KOPT-K1 (cell line): ENCODE results near the gene ROR1.

Experiments
- H3K27ac ChIP-seq: fragments of 200-600 bp; sonication (generic); 2 replicates; pipeline ENCODE4 v1.5.1; 2016; ENCODE audit warnings: antibody characterized with exemption, mild to moderate bottlenecking, low read depth, low read length; ENCODE audit not compliant: poor library complexity, severe bottlenecking
- H3K36me3 ChIP-seq: fragments of 200-600 bp; sonication (generic); 2 replicates; pipeline ENCODE4 v1.5.1; 2017; ENCODE audit warnings: antibody characterized with exemption, mild to moderate bottlenecking, low read length, moderate library complexity; ENCODE audit not compliant: insufficient read depth
- H3K9me3 ChIP-seq: fragments of 200-600 bp; sonication (generic); 2 replicates; pipeline ENCODE4 v1.5.1; 2017; ENCODE audit warnings: antibody characterized with exemption, low read length, mild to moderate bottlenecking; ENCODE audit not compliant: insufficient read depth, poor library complexity, severe bottlenecking

The ROR1 gene

DNA sequence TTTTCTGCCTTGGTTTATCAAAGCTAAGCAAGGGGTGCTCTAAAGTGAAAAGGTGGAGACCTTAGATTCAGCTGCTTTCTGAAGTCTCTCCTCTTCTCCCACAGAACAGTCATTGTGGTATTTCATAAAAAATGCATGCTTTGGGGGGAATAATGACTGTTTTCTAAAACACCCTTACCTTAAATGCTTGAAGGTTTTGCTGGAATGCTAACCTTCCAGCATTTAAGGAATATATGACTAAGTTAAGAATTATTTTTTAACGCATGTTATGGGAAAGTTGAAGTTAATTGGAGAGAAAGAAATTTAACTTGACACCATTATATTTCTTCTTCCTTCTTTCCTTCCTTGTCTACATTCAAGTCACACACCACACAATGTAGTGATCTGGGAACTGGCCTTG is 162.5 kb downstream of the ROR1 start:
- Histone ChIP-seq H3K27ac (no peak overlapping the region), H3K9me3 (no peaks in the 10 kb centered on the region), H3K36me3 (no peaks in the 10 kb centered on the region)

DNA sequence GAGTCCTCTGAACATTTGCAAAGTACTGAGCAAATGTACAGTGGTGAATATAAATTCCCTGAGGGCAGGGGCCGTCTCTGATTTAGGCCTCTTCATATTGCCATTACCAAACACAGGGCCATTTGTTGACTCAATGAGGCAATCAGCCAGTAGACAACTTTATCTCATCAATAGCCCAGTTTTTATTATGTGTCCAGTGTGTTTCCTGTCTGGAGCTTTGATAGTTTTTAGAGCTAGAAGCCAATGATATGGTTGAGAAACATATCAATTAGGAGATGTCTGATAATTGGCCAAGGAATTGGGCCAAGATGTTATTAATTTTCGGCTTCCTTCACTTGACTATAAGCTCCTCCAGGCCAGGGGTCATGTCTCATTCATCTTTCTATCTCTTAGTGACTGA is 163.0 kb downstream of the ROR1 start:
- Histone ChIP-seq H3K36me3 (no peaks in the 10 kb centered on the region), H3K27ac (no peak overlapping the region), H3K9me3 (no peaks in the 10 kb centered on the region)

DNA sequence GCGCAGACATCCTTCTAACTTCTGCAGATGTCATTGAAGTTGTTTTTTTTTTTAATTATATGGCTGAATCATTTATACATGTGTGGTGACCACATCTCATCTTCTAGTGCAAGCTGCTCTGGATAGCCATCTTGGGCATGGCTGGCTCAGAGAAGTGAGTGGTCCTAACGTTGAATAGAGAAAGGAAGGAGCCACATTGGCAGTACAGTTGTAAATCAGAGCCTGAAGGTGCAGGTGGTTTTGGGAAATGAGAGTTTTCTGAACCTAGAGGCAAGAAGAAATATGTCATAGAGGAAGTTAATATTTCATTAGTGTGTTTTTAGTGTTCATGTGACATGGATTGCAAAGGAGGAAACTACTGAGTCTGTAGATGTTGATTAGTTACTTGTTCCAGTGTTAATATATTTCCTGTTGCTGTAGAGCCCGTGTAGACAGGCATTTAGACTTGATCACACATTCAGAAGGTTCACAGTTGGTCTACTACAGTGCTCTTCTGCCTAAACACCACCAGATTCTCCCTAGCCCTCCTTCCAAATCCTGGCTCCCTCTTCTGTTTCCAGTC is 163.7 kb downstream of the ROR1 start:
- H3K9me3 ChIP-seq: no peaks in the 10 kb centered on the region
- H3K27ac ChIP-seq: no peak overlapping the region
- H3K36me3 ChIP-seq: no peaks in the 10 kb centered on the region

DNA sequence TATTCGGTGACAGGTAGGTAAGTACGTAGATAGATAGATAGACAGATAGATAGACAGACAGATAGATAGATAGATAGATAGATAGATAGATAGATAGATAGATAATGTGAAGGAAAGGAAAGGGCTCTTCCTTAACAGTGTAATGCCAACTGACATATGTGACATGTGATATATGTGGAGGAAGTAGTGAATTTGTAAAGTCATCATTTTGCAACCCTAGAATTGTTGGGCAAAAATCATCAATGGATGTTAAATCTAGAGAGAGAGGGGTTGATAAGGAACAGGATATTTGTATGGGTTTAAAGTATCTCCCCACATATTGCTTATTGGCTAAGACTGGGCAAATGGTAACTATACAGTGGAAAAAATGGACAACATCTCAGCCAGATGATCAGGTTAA is 166.6 kb downstream of the ROR1 start:
- Histone ChIP-seq H3K27ac (no peak overlapping the region), H3K36me3 (no peaks in the 10 kb centered on the region), H3K9me3 (no peaks in the 10 kb centered on the region)

DNA sequence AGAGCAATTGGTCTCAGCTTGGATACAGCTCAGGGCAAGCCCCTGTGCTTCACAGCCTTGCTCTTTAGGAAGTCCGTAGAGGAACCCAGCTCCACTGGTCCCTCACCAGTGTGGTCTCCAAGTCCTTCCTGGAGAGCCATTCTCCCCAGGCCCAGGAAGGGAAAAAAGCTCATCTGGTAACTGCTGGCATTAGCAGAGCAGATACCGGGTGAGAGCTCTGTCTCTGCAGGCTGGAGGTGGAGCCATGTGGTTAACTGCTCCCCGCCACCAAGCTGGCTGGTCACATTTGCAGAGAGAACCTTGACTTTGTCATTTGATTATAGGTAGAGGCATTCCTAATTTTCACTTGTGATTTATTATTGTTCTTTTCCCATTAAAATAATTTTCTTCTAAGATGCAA is 169.6 kb downstream of the ROR1 start:
- Histone ChIP-seq H3K9me3 (no peaks in the 10 kb centered on the region), H3K27ac (no peak overlapping the region), H3K36me3 (no peaks in the 10 kb centered on the region)

DNA sequence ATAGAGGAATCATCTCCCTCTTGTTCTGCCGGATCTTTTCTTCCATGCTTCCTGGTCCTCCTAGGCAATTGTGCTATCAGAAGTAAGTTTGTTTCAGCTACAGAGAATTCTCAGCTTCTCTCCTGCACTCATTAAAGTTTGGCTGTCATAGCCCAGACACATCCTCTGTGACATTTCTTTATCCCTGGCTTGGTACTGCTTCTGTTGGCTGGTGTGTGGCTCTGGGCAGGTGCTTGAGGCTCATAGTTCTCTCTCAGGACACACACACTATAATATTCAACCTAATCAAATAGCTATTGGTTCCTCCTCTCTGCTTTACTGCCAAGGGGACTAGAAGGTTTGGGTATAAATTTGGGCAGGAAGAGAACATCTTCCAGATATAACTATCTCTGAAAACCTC is 172.1 kb downstream of the ROR1 start:
- Histone ChIP-seq H3K27ac (no peak overlapping the region), H3K9me3 (no peaks in the 10 kb centered on the region), H3K36me3 (no peaks in the 10 kb centered on the region)

DNA sequence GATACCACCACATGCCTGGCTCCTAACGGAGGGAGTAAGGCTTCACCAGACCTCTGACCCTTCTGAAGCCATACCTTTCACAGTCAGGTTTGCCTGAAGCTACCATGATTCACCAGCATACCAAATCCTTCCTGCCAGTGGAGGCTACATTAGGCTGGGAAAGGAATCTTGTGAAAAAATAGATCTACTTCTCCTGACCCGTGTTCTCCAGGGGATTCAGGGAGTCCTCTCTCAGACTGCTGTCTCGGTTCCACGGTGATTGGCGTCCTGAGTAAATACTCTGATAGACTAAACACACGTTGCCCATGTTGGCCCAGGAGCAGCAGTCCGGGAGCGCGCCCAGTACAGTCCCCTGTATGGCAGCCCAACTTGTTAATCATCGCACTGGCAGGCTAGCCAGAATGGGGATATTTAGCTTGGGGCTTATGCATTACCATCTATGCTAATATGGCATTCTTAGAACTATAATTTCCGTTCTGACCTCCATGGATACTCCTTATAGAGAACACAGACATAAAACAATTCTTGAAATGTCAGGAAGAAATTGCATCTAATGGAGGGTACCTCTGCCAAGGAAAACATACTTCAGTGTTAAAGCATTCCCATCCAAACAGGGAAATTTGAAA is 173.2 kb downstream of the ROR1 start:
- H3K27ac ChIP-seq: no peak overlapping the region
- H3K36me3 ChIP-seq: no peaks in the 10 kb centered on the region
- no peaks in the 10 kb centered on the region for H3K9me3 ChIP-seq

DNA sequence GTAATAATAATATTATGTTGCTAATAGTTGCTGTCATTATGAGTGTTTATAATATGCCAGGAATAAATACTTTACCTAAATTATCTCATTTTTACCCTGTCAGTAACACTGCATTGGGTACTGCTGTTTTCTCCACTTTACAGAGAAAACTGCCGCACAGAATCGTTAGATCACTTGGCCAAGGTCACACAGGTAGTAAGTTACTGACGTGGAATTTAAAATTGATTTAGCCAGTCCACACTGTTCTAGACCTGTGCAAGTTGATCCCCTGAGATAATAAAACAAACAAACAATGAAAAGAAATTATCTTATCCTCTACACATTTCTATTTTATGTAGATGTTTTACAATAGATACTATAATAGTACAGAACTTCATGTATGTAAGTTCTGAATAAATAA is 174.1 kb downstream of the ROR1 start:
- Histone ChIP-seq H3K36me3 (no peaks in the 10 kb centered on the region), H3K27ac (no peak overlapping the region), H3K9me3 (no peaks in the 10 kb centered on the region)

DNA sequence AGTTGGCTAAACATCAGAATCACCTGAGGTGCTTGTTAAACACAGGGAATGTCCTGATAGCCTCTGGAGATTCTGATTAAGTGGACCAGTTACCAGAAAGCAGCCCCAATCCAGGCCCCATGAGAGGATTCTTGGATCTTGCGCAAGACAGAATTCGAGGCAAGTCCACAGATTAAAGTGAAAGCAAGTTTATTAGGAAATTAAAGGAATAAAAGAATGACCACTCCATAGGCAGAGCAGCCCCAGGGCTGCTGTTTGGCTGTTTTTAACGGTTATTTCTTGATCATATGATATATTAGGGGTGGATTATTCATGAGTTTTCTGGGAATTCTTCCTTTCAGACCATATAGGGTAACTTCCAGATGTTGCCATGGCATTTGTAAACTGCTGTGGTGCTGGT is 176.2 kb downstream of the ROR1 start:
- no peaks in the 10 kb centered on the region for H3K36me3 ChIP-seq
- H3K27ac ChIP-seq: no peak overlapping the region
- peaks cover 7% of the 10 kb centered on the region for H3K9me3 ChIP-seq

DNA sequence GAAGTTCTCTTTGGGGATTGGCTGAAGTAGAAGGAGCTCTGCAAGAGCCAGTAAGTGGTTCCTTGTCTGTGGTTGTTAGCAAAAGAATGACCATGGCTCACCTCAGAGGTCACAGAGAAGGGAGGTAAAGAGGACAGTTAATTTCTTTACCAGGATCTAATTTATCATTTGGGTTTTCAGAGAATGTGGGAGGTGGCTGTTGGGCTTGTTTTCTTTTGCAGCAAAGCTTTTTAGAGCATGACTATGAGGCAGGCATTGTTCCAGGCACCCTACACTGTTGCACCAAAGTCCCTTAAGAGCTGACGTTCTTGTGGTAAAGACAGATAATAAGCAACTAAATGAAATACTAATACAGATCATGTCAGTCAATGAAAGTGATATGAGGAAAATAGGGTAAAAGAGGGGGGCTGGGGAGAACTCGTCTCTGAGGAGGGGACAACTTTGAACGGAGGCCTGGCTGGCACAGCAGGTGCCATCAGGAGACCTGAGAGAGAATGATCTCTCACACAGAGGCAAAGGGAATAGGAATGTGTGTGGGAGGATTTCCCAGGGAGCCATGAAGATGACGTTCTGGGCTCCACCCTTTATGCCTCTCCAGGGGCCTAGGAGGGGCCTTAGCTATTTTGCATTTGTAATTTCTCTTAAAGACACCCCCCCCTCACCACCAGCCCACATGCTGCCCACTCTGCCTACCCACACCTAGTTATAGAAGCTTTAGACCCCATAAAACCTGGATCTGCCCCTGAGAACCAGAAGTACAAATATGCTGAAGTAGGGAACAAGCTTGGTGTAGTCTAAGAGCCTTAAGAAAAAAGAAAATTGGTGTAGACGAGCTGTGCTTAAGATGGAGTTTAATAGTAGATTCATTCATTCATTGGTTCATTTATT is 177.5 kb downstream of the ROR1 start:
- H3K9me3 ChIP-seq: peaks cover 7% of the 10 kb centered on the region
- H3K36me3 ChIP-seq: no peaks in the 10 kb centered on the region
- no peak overlapping the region for H3K27ac ChIP-seq

DNA sequence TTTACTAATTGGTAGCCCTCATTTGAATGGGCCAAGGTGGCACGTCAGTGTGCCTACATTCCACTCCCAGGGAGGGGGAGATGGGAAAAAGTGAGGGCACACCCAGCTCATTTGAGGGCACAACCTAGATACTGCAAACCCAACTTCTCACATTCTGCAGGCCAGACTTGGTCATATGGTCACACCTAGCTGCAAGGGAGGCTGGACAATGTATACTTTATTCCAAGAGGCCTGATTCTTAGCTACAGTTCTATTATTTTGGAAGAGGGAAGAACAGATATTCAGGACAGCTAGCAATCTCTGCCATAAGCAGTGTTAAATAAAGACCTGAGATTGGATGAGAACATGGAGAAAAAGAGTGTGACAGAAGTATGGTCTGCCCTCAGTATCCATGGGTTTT is 180.4 kb downstream of the ROR1 start:
- no peak overlapping the region for H3K27ac ChIP-seq
- no peaks in the 10 kb centered on the region for H3K36me3 ChIP-seq
- H3K9me3 ChIP-seq: peaks cover 7% of the 10 kb centered on the region

DNA sequence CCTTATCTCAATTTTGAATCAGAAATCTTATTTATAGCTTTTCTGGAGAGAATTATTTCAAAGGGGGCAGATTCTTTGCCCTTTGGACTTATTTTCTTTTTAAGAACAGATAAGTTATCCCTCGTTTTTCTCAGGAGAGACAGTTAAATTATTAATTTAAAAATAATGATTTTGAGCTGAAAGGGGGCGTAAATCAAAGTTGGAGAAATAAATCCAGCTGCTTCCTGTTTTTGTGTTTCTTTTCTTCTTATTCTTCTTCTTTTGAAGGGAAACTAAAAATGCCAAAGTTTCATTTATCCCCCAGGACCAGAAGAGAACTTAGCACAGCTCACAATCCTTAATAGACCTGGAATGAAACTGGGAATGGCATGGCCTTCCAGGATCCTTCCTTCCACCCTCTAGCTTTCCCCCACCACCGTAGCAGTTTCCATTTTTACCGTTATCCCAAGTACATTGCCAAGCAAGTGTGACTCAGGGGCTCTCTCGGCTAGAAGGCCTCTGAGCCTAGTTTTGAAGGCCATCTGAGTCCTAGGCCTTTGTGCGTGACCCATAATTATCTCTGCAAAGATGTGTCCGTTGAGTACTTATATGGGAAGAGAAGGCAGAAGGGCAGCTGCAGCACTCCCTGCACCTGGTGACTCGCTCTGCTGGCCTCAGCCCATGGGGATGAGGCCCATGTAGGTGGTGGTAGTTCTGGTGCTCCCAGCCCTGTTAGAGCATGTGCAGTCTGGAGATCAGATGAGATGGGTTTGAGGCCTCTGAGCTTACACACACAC is 181.7 kb downstream of the ROR1 start:
- no peaks in the 10 kb centered on the region for H3K36me3 ChIP-seq
- peaks cover 7% of the 10 kb centered on the region for H3K9me3 ChIP-seq
- no peak overlapping the region for H3K27ac ChIP-seq

DNA sequence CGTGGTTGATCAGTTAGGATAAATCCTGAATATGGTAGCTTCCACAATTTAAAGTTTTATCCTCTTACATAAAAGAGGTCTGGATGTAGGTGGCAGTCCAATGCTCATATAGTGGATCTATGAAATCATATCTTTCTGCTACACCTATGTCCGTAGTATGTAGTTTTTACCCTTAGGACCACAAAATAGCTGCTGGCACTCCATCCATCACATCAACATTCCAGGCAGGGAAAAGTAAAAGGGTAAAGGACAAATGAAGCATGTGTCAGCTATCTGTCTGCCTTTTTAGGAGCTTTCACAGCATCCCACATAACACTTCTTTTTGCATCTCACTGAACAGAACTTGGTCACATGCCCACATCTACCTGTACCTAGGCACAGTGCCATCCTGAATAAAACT is 184.7 kb downstream of the ROR1 start:
- H3K9me3 ChIP-seq: peaks cover 7% of the 10 kb centered on the region
- H3K27ac ChIP-seq: no peak overlapping the region
- no peaks in the 10 kb centered on the region for H3K36me3 ChIP-seq

DNA sequence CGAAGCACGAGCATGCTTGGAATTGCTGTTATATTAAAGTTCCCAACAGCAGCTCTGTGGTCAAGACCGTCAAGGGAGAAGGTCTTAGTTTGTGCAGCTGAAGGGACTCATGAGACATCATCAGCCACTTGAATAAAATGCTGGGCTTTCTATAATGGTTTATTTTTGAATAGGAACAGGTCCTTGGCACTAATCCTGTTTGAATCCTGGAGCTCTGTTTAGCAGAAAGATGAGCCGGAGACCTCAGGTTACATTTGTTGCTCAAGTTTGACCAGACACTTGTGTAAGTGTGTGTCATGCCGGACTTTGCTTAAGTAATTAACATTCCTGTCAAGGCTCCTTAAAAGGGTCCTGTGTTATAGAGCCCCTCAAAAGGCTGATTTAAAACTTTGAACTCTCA is 186.5 kb downstream of the ROR1 start:
- Histone ChIP-seq H3K9me3 (no peaks in the 10 kb centered on the region), H3K36me3 (no peaks in the 10 kb centered on the region), H3K27ac (no peak overlapping the region)

DNA sequence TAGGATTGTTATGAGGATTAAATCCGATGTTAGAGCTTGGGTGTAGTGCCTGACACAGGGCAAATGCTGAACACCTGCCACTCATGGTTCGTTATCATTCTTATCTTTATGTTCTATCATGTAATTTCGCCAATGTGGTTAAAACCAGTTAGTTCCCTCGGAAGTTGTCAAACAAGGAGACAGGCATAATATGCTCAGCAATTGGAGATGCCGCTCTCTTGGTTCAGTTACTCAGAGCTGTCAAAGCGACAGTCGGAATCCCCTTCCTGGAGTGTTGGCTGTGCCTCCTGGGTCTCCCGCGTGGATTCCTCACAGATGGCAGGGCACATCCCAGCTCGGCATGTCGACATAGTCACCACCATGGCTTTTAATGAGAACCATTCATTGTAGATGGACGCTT is 192.2 kb downstream of the ROR1 start:
- Histone ChIP-seq H3K36me3 (no peaks in the 10 kb centered on the region), H3K27ac (no peak overlapping the region), H3K9me3 (no peaks in the 10 kb centered on the region)
